GM19023 (cell line): Measurements from ENCODE around the gene HERC5.
"Not testable (repeated sequence)": the region's sequence is repeated elsewhere in the genome, so short reads cannot be mapped to it uniquely, and the experiment has no call there.

Experiments used
- ATAC-seq: cut with Tn5 transposase; IDR thresholded peaks from one replicate; pipeline ENCODE4 v1.9.1; 2021; ENCODE audit warnings: mild to moderate bottlenecking, moderate library complexity; ENCODE audit not compliant: unreplicated experiment

Gene HERC5

GRCh38 chr4:88456670-88457306, at the start of gene HERC5:
TSS of gene HERC5 (plus strand) at chr4:88457119. CDS start at chr4:88457270, 151 bp downstream.
- peak; percentile 94 for ATAC-seq

- no peak for ATAC-seq
Observed at GRCh38 chr4:88409206-88409605, 47.7 kb upstream of the HERC5 start.

GRCh38 chr4:88409789-88410188, 47.1 kb upstream of the HERC5 start:
- ATAC-seq = no peak

- ATAC-seq = no peak
Observed at GRCh38 chr4:88411491-88412096, 45.3 kb upstream of the HERC5 start.

DNA sequence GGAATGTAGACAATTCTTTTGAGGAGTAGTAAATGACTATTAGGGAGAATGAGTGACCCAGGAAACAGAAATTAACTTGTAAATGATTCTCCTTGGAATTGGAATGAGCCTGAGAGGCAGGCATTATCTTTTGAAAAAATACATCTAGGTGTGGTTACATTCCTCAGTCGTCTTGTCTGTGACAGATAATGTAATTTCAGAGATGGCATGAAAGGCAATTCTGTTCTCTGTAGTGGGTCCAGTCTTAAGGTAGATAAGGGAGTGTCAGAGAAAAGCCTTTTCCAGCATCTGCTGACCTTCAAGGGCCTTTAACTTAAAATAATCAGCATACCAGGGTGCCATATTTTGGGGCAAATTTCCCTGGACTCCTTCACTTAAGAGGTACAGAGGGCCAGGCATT, 43.1 kb upstream of the HERC5 start:
- ATAC-seq = no peak

- ATAC-seq = no peak
Observed at GRCh38 chr4:88414755-88415154, 42.2 kb upstream of the HERC5 start.

DNA sequence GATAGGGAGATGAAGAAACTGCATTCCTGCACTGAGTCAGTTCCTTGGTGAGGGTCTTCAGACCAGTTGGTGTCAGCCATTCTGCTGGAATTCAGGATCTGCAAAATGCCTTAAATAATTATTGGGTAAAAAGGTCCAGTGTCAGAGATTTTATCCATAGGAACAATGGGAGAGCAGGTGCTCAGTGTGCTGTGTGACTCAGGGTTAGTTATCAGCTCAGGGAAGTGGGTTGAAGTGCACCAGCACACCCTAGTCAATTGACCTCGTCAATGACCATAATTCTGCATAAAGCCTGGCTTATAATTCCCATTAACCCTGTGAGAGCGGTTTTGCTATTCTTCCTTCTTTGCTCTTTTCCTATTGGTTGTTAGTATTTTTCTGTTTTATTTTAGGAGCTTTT, 40.9 kb upstream of the HERC5 start:
- ATAC-seq = no peak

DNA sequence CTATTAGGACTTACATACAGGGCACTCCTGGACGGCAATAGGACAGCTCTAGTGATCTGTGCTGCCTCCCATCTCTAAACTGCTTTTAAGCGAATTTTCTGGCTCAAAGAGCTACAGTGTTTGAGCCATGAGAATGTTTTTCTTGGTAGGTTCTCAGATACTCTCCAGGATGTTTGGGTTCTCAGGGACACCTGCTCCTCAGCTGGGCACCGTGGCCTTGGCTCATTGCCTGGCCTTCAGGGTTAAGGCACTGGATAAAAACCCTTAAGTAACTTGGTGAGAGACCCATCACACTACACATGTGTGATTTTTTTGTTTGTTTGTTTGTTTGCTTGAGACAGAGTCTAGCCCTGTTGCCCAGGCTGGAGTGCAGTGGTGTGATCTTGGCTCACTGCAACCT, 38.5 kb upstream of the HERC5 start:
- ATAC-seq = no peak

- ATAC-seq = no peak
Observed at GRCh38 chr4:88419874-88420273, 37.0 kb upstream of the HERC5 start.

DNA sequence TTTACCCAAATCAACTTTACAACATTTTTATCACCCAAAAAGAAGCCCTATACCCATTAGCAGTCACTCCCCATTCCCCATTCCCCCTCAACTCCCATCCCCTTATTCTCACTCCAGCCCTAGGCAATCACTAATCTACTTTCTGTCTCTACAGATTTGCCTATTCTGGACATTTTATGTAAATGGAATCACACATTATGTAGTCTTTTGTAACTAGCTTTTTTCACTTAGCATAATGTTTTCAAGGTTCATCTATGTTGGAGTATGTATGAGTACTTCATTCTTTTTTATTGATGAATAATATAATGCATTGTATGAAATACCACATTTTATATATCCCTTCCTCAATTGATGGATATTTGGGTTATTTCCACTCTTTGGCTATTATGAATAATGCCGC, 36.1 kb upstream of the HERC5 start:
- no peak for ATAC-seq

DNA sequence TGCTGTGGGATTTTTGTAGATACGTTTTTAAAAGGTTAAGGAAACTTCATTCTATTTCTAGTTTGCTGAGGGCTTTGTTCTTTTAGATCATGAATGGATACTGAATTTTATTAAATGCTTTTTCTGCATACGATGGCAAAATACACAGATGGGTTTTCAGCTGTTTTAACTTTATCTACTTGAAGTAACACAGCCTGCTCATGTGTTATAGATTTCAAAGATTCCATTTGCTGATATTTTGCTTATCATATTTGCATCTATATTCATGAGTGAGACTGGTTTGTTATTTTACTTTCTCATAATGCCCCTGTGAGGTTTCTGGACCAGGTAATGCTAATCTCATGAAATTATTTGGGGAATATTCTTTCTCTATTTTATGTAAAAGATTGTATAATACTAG, 34.5 kb upstream of the HERC5 start:
- ATAC-seq = no peak

GRCh38 chr4:88429401-88429800, 27.5 kb upstream of the HERC5 start:
- ATAC-seq = no peak

- no peak for ATAC-seq
Observed at GRCh38 chr4:88435987-88436693, 20.8 kb upstream of the HERC5 start.

- ATAC-seq = not testable (repeated sequence)
Observed at GRCh38 chr4:88437873-88438272, 19.0 kb upstream of the HERC5 start.

- ATAC-seq = no peak
Observed at GRCh38 chr4:88439161-88439760, 17.7 kb upstream of the HERC5 start.

DNA sequence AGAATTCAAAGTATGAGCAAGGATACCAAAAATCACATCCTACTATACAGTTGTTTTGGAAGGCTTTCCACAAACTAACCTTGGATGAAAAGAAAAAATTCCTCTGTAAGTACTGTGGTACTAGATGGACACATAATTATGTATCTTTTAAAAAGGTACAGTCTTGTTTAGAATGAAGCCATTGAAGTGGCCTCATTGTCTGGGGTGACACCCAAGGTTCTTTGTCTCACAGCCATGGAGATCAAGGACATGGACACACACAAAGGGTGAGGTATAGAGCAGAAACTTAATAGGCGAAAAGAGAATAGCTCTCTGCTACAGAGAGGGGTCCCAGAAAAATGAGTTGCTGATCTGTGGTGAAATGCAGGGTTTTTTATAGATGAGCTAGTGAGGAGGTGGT, 16.8 kb upstream of the HERC5 start:
- no peak for ATAC-seq

DNA sequence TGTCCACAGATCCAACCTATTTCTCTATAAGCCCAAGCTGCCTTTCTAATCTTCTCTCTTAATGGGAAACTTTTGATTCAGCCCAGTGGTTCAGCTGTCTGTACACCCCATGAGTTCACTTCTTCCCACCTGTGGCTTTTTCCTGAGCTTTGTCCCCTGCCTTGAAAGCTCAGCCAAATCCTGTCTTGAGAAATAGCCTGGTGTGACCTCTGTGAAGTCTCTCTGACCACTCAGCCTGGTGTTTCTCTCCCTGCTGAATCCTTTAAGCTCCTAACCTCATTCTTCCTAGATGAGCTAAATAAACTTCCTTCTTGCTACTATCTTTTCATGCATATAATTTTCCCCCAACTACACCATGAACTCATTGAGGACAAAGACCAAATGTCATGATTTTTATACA, 15.2 kb upstream of the HERC5 start:
- ATAC-seq = no peak

DNA sequence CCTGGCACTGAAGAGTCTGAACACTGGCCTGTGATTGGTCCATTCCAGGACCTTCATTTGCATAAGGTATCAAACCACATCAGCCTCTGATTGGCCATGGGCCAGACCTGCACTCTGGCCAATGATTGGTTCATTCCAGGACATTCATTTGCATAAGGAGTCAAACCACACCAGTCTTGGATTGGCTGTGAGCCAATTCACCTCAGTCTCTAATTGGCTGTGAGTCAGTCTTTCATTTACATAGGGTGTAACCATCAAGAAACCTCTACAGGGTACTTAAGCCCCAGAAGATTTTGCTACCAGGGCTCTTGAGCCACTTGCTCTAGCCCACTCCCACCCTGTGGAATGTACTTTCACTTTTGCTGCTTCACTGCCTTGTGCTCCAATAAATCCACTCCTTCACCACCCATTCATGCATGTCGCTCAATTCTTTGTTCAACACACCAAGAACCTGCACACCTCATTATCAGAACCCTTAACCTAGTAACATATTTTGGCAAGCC, 14.2 kb upstream of the HERC5 start:
- ATAC-seq = no peak

DNA sequence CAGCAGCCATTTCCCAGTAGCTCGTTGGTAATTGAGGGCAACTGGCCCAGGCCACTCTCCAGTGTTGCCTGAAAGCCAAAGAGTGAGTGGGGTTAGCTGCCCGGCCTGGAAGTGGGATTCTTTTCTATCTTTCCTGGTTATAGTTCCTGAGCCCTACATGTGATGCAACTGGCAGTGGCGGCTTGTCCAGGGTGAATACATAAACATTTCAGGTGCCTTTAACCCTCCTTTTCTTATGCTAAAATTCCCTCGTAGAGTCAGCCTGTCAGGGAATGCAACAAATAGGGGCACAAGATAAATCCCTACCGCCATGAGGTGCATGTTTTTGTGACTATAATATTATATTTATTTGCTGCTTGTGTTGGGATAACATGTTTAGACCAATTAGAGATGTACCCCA, 13.4 kb upstream of the HERC5 start:
- ATAC-seq = no peak

DNA sequence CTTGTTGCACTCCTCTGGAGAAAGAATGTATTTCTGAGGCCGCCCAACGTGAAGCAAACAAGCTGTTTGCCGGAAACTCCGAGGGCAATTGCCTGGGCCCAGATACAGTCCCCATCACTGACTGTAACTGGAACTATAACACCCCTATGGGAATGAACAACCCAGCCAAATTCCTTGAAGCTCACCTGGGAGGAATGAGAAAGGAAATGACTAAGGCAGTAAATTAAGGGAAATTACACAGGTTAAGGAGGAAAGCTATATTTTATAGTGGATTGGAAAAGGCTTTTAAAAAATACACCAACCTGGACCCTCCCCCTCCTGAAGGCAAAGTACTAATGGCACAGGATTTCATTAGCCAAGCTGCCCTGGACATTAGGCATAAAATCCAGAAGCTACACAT, 11.7 kb upstream of the HERC5 start:
- ATAC-seq = no peak

DNA sequence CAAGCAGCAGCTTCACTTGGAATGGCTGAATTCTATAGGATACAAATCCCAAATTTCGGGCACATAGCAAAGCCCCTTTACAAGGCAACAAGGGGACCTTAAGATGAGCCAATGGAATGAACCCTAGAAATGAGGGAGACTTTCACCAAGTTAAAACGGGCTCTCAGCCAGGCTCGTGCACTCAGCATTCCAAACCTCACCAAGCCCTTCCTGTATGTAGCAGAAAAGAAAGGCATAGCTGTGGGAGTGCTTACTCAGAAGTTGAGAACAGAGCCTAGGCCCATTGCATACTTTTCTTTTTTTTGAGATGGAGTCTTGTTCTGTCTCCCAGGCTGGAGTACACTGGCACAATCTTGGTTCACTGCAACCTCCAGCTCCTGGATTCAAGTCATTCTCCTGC, 10.8 kb upstream of the HERC5 start:
- ATAC-seq = no peak
